CD8-positive, alpha-beta memory T cell (primary cell): ENCODE measurements around the gene BEND6. TPM values are rescaled to one million over a fixed set of nuclear protein-coding genes. Genes with fewer than 3 reads are reported as not detected.
A peak's percentile ranks its signal among the peaks of the same experiment; 100 is the strongest.

ENCODE experiments used
- CTCF ChIA-PET: fragments of 350-600 bp; sonication (Branson Sonifier 250); formaldehyde crosslinking; loops from one replicate; lab custom pipeline; 2021; ENCODE audit warnings: antibody characterized with exemption; lab: Charles Lee
- POLR2A ChIA-PET: fragments of 350-600 bp; sonication (Branson Sonifier 250); formaldehyde crosslinking; loops from one replicate; lab custom pipeline; 2021; ENCODE audit warnings: antibody characterized with exemption; lab: Charles Lee
- DNase-seq, 5 donors: peaks; one replicate each; pipeline versions ENCODE4 v3.0.0 to v3.0.0-alpha.2; 2020 to 2022; ENCODE audit warnings: mixed read lengths in 1 of 5
- H3K27ac ChIP-seq: one replicate; pipeline ENCODE4 v1.7.0; 2013; ENCODE audit warnings: low read depth, mild to moderate bottlenecking, low read length, moderate library complexity
- H3K27me3 ChIP-seq: 2 replicates; pipeline ENCODE4 v1.7.0; 2013; ENCODE audit warnings: low read length, mild to moderate bottlenecking; ENCODE audit not compliant: insufficient read depth, poor library complexity, severe bottlenecking
- H3K36me3 ChIP-seq: 2 replicates; pipeline ENCODE4 v1.7.0; 2013; ENCODE audit warnings: mild to moderate bottlenecking, low read length, moderate library complexity; ENCODE audit not compliant: insufficient read depth
- H3K4me1 ChIP-seq: 2 replicates; pipeline ENCODE4 v1.7.0; 2013; ENCODE audit warnings: mild to moderate bottlenecking, low read length, moderate library complexity; ENCODE audit not compliant: insufficient read depth
- H3K4me3 ChIP-seq: 2 replicates; pipeline ENCODE4 v1.7.0; 2013; ENCODE audit warnings: mild to moderate bottlenecking, low read length
- H3K9me3 ChIP-seq: 2 replicates; pipeline ENCODE4 v1.7.0; 2013; ENCODE audit warnings: mild to moderate bottlenecking, low read length
- H3K27ac Mint-ChIP-seq, 8 donors: one replicate each; pipeline ENCODE4 v1.8.0; 2020 to 2021; ENCODE audit warnings: mixed read lengths in 8 of 8, mild to moderate bottlenecking in 6 of 8, inconsistent platforms in 3 of 8, moderate library complexity in 3 of 8
- H3K27me3 Mint-ChIP-seq, 2 donors: one replicate each; pipeline ENCODE4 v1.8.0; 2020 to 2021; ENCODE audit warnings: mixed read lengths in 2 of 2, mild to moderate bottlenecking in 1 of 2, moderate library complexity in 1 of 2
- H3K36me3 Mint-ChIP-seq, 3 donors: one replicate each; pipeline ENCODE4 v1.8.0; 2020 to 2021; ENCODE audit warnings: mixed read lengths in 3 of 3, inconsistent platforms in 1 of 3, mild to moderate bottlenecking in 1 of 3
- H3K4me1 Mint-ChIP-seq, 3 donors: one replicate each; pipeline ENCODE4 v1.8.0; 2020 to 2021; ENCODE audit warnings: mixed read lengths in 3 of 3, inconsistent platforms in 1 of 3, mild to moderate bottlenecking in 1 of 3
- H3K4me3 Mint-ChIP-seq, 7 donors: one replicate each; pipeline ENCODE4 v1.8.0; 2020 to 2021; ENCODE audit warnings: mixed read lengths in 7 of 7, mild to moderate bottlenecking in 6 of 7, moderate library complexity in 4 of 7, inconsistent platforms in 2 of 7
- H3K9me3 Mint-ChIP-seq, 5 donors: one replicate each; pipeline ENCODE4 v1.8.0; 2020 to 2022; ENCODE audit warnings: mixed read lengths in 5 of 5, mild to moderate bottlenecking in 3 of 5, moderate library complexity in 2 of 5, inconsistent platforms in 1 of 5
- polyA plus RNA-seq: library from polyadenylated mRNA; unstranded; fragments of 300-500 nt; fragmentation: Illumina TruSeq; gene quantifications from one replicate; pipeline ENCODE4 v1.2.3, GENCODE V29; 2021
- total RNA-seq, 2 experiments: library from RNA; stranded (reverse); gene quantifications; one replicate each; pipeline ENCODE4 v1.2.3, GENCODE V29; 2021

Gene BEND6
- not detected for total RNA-seq
- 0.60 TPM for polyA plus RNA-seq

GRCh38 chr6:56954403-56955170, at the start of gene BEND6:
Gene BEND6, plus strand, starts transcription at chr6:56955107. Its CDS starts 26,704 bp downstream, at chr6:56981811.
- peak within 1 kb of the TSS in 4 of 8 donors; percentile 22 to 67 (median 44) for H3K27ac Mint-ChIP-seq
- peak within 1 kb of the TSS; percentile 82 to 94 (median 88) for H3K4me3 Mint-ChIP-seq
- peak in 4 of 5 donors; percentile 1 to 47 (median 31) for DNase-seq
- H3K9me3 Mint-ChIP-seq, result peaks cover 0 to 2% (median 0%) of the 10 kb centered on the region in 5 donors
- H3K36me3 ChIP-seq, result no peaks in the 10 kb centered on the region
- H3K9me3 ChIP-seq, result no peaks in the 10 kb centered on the region
- H3K4me1 Mint-ChIP-seq, result peaks cover 16 to 24% (median 20%) of the 10 kb centered on the region in 3 donors
- H3K27me3 Mint-ChIP-seq, result peaks cover 42 to 73% of the 10 kb centered on the region in 2 donors
- H3K36me3 Mint-ChIP-seq, result no peaks in the 10 kb centered on the region
- H3K27me3 ChIP-seq, result peaks cover 13% of the 10 kb centered on the region
- ChIA-PET POLR2A (no interaction called here), CTCF (interaction anchor here (0.8 kb wide), 1 partner anchor 10 kb away, joined by 3 read pairs; no protein-coding TSS in a partner anchor)
- H3K4me1 ChIP-seq, result peaks cover 16% of the 10 kb centered on the region
- peak within 1 kb of the TSS; percentile 38 for H3K4me3 ChIP-seq
- no peak within 1 kb of the TSS for H3K27ac ChIP-seq

GRCh38 chr6:56905378-56905777, 49.5 kb upstream of the BEND6 start:
- Histone ChIP-seq H3K4me1 (no peaks in the 10 kb centered on the region), H3K9me3 (no peaks in the 10 kb centered on the region), H3K27ac (no peak overlapping the region), H3K36me3 (no peaks in the 10 kb centered on the region), H3K27me3 (no peaks in the 10 kb centered on the region), H3K4me3 (no peak overlapping the region)
- Mint-ChIP-seq H3K9me3 (no peaks in the 10 kb centered on the region), H3K4me3 (no peak overlapping the region), H3K27me3 (peaks cover 2 to 14% of the 10 kb centered on the region in 2 donors), H3K27ac (no peak overlapping the region), H3K36me3 (no peaks in the 10 kb centered on the region), H3K4me1 (no peaks in the 10 kb centered on the region)
- ChIA-PET CTCF (interaction anchor here (0.7 to 5.5 kb wide), 5 partner anchors 14 to 1331 kb away, joined by 3 to 101 read pairs (median 10); partner anchors contain the start of gene PRIM2), POLR2A (no interaction called here)
- DNase-seq, result no peak

- H3K27ac Mint-ChIP-seq, result no peak overlapping the region
- H3K27ac ChIP-seq, result no peak overlapping the region
- H3K4me3 Mint-ChIP-seq, result no peak overlapping the region
- no peaks in the 10 kb centered on the region for H3K9me3 Mint-ChIP-seq
- no peaks in the 10 kb centered on the region for H3K9me3 ChIP-seq
- H3K27me3 Mint-ChIP-seq, result peaks cover 2 to 14% of the 10 kb centered on the region in 2 donors
- ChIA-PET CTCF (interaction anchor here (1.3 kb wide), 1 partner anchor 410 kb away, joined by 7 read pairs; no protein-coding TSS in a partner anchor), POLR2A (no interaction called here)
- no peak for DNase-seq
- H3K4me1 Mint-ChIP-seq, result no peaks in the 10 kb centered on the region
- no peaks in the 10 kb centered on the region for H3K27me3 ChIP-seq
- H3K36me3 Mint-ChIP-seq, result no peaks in the 10 kb centered on the region
- no peak overlapping the region for H3K4me3 ChIP-seq
- H3K36me3 ChIP-seq, result no peaks in the 10 kb centered on the region
- H3K4me1 ChIP-seq, result no peaks in the 10 kb centered on the region
These were observed 48.2 kb upstream of the BEND6 start for GRCh38 chr6:56906752-56907151.

GRCh38 chr6:56909115-56909907, 45.6 kb upstream of the BEND6 start:
- Mint-ChIP-seq H3K4me1 (no peaks in the 10 kb centered on the region), H3K27me3 (peaks cover 4 to 26% of the 10 kb centered on the region in 2 donors), H3K27ac (no peak overlapping the region), H3K9me3 (no peaks in the 10 kb centered on the region), H3K36me3 (no peaks in the 10 kb centered on the region), H3K4me3 (no peak overlapping the region)
- no peaks in the 10 kb centered on the region for H3K27me3 ChIP-seq
- H3K36me3 ChIP-seq, result no peaks in the 10 kb centered on the region
- POLR2A ChIA-PET, result no interaction called here
- H3K9me3 ChIP-seq, result no peaks in the 10 kb centered on the region
- no peak overlapping the region for H3K27ac ChIP-seq
- H3K4me1 ChIP-seq, result no peaks in the 10 kb centered on the region
- CTCF ChIA-PET, result interaction anchor here (1.4 to 2.0 kb wide), 2 partner anchors 8 to 407 kb away, joined by 5 read pairs; no protein-coding TSS in a partner anchor
- DNase-seq, result no peak
- no peak overlapping the region for H3K4me3 ChIP-seq

- H3K27ac Mint-ChIP-seq, result no peak overlapping the region
- Histone ChIP-seq H3K27ac (no peak overlapping the region), H3K4me1 (no peaks in the 10 kb centered on the region), H3K36me3 (no peaks in the 10 kb centered on the region), H3K9me3 (no peaks in the 10 kb centered on the region), H3K4me3 (no peak overlapping the region), H3K27me3 (no peaks in the 10 kb centered on the region)
- H3K4me1 Mint-ChIP-seq, result no peaks in the 10 kb centered on the region
- no peaks in the 10 kb centered on the region for H3K9me3 Mint-ChIP-seq
- ChIA-PET CTCF (interaction anchor here (1.8 kb wide), 1 partner anchor 9 kb away, joined by 5 read pairs; no protein-coding TSS in a partner anchor), POLR2A (no interaction called here)
- no peaks in the 10 kb centered on the region for H3K36me3 Mint-ChIP-seq
- H3K4me3 Mint-ChIP-seq, result no peak overlapping the region
- H3K27me3 Mint-ChIP-seq, result peaks cover 3 to 17% of the 10 kb centered on the region in 2 donors
- no peak for DNase-seq
These were observed 43.1 kb upstream of the BEND6 start for GRCh38 chr6:56911847-56912246.

- CTCF ChIA-PET, result interaction anchor here (0.8 to 1.8 kb wide), 3 partner anchors 11 to 404 kb away, joined by 3 to 5 read pairs (median 3); partner anchors contain the start of gene PRIM2
- Mint-ChIP-seq H3K4me1 (no peaks in the 10 kb centered on the region), H3K4me3 (no peak overlapping the region), H3K27ac (no peak overlapping the region), H3K9me3 (no peaks in the 10 kb centered on the region), H3K27me3 (peaks cover 3 to 21% of the 10 kb centered on the region in 2 donors), H3K36me3 (no peaks in the 10 kb centered on the region)
- H3K27me3 ChIP-seq, result no peaks in the 10 kb centered on the region
- POLR2A ChIA-PET, result no interaction called here
- H3K9me3 ChIP-seq, result no peaks in the 10 kb centered on the region
- H3K4me3 ChIP-seq, result no peak overlapping the region
- no peak overlapping the region for H3K27ac ChIP-seq
- DNase-seq, result no peak
- no peaks in the 10 kb centered on the region for H3K4me1 ChIP-seq
- no peaks in the 10 kb centered on the region for H3K36me3 ChIP-seq
These were observed 41.4 kb upstream of the BEND6 start for GRCh38 chr6:56913285-56914074.

- Histone ChIP-seq H3K4me1 (no peaks in the 10 kb centered on the region), H3K4me3 (no peak overlapping the region), H3K9me3 (no peaks in the 10 kb centered on the region), H3K27me3 (no peaks in the 10 kb centered on the region), H3K36me3 (no peaks in the 10 kb centered on the region), H3K27ac (no peak overlapping the region)
- CTCF ChIA-PET, result no interaction called here
- H3K4me1 Mint-ChIP-seq, result no peaks in the 10 kb centered on the region
- no peaks in the 10 kb centered on the region for H3K36me3 Mint-ChIP-seq
- no peak overlapping the region for H3K4me3 Mint-ChIP-seq
- POLR2A ChIA-PET, result no interaction called here
- peak in 1 of 5 donors; percentile 21 for DNase-seq
- no peaks in the 10 kb centered on the region for H3K9me3 Mint-ChIP-seq
- no peak overlapping the region for H3K27ac Mint-ChIP-seq
- peaks cover 3 to 23% of the 10 kb centered on the region in 2 donors for H3K27me3 Mint-ChIP-seq
These were observed 39.9 kb upstream of the BEND6 start for GRCh38 chr6:56914798-56915658.
